T-helper 9 cell (primary cell): ENCODE measurements around the gene EMCN.
"Not testable (repeated sequence)": the region's sequence is repeated elsewhere in the genome, so short reads cannot be mapped to it uniquely, and the experiment has no call there.

Experiments
- DNase-seq: peaks from one replicate; pipeline ENCODE4 v3.0.0-alpha.2; 2020

Gene EMCN

GRCh38 chr4:100492129-100492528 lies 25.7 kb downstream of the EMCN start:
- DNase-seq, result no peak

GRCh38 chr4:100489305-100489704 lies 28.5 kb downstream of the EMCN start:
- DNase-seq, result no peak

DNA sequence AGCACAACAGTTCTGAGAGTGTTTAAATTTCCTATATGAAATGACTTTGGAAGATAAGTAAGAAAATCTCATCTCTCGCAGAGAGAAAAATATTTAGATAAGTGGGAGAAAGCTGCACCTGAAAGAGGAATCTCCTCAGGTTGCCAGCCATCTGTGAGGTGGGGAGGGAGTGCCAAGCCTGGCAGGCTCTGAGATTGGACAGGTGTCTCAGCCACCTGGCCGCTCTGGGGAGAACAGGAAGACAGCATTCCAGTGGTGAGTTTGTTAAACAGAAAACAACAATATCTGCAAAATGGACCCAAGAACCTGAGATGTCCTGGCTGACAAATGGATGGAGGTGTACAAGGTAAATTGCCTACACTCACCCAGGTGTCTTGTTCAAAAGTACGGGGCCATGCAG lies 31.3 kb downstream of the EMCN start:
- no peak for DNase-seq

- no peak for DNase-seq
These were observed 34.0 kb downstream of the EMCN start for GRCh38 chr4:100483796-100484195.

GRCh38 chr4:100479971-100480370 lies 37.9 kb downstream of the EMCN start:
- no peak for DNase-seq

GRCh38 chr4:100469555-100469954 lies 48.3 kb downstream of the EMCN start:
- DNase-seq, result no peak

GRCh38 chr4:100466501-100466900 lies 51.3 kb downstream of the EMCN start:
- DNase-seq, result no peak

GRCh38 chr4:100461807-100462605 lies 55.8 kb downstream of the EMCN start:
- DNase-seq, result no peak

- DNase-seq, result no peak
These were observed 67.4 kb downstream of the EMCN start for GRCh38 chr4:100450449-100450848.

GRCh38 chr4:100431416-100431815 lies 86.4 kb downstream of the EMCN start:
- DNase-seq, result no peak

DNA sequence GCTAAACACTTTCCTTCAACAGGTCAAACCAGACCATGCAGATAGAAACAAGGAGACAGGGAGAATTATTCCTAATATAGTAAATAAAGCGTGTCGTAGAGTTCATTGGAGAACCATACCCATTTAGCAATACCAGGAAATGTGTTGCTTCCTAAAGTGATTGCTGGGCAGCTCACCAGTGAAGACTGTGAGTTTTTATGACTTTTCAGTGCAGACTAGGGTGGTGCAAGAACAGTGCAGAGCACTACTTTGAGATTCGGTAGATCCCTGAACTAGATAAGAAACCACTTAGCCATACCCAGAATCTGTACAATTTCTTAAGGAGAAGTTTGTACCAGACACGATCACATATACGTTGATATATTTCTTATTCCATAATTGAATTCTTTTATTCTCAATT lies 87.4 kb downstream of the EMCN start:
- DNase-seq, result no peak

DNA sequence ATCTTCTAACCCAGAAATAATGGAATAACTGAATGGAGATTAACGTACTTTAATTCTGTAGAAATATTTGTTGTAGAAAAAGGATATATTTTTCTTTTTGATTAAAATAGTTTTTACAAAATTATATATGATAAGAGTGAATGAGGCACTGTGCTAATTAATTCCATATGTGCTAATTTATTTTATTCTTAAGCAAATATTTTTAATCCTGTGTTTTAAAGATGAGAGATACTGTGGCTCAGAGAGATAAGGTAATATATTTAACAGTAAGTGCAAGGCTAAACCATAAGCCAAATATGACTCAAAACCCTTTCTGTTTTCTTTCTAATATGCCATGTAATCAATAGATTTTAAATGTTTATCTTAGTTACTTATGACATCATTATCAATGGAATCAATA lies 88.2 kb downstream of the EMCN start:
- no peak for DNase-seq

DNA sequence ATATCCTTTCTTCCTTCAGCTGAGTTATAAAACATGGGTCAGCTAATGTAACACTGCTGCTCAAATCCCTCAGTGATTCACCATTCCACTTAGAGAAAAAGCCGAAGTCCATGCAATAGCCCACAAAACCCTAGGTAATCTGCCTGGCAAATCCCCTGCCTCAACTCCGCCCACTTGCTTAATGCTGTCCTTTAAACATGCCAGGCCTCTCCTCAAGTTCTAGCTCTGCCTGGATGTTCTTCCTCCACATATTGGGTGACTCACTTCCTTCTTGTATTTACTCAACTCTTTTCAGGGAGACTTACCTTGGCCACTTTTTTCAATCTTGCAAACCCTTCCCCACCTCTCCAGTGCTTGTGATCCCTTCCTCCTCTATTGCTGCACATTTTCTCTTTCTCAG lies 89.8 kb downstream of the EMCN start:
- DNase-seq, result no peak

DNA sequence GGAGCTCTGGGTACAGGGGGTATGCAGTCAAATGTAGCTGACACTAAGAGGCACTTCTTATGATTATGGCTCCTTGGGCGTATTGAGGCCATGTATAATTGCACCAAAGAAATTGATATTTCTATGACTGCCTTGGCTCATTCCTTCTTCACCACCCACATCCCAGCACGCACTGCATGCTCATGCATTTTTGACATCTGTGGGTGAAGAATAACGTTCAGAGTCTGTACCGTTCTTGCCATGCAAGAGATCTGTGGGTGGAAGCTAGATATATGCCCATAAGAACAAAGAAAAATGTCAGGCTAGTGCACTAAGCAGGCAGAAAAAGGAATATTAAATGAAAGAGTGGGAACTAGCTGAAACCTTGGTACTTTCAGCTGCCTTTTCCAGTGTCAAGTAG lies 93.4 kb downstream of the EMCN start:
- no peak for DNase-seq

DNA sequence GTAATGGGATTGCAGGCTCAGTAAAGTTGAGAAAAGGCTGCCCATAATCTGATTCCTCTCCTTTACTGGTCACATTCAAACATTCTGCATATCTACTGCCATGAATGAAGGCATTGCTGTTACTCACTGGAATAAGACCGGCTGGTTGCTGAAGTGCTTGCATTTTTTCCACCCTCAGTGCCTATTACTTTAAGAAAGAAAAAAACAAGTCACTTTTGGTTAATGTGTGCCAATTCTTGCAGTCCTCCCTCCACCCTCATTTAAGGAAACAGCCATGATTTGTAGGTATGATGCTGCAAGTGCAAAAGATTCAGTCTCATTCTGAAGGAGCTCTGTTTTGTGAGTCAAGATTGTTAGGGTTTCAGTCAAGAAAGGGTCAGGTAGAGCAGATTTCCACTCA lies 94.9 kb downstream of the EMCN start:
- DNase-seq, result no peak

- no peak for DNase-seq
These were observed 96.4 kb downstream of the EMCN start for GRCh38 chr4:100421361-100421978.

- DNase-seq, result no peak
These were observed 97.3 kb downstream of the EMCN start for GRCh38 chr4:100420571-100420970.

DNA sequence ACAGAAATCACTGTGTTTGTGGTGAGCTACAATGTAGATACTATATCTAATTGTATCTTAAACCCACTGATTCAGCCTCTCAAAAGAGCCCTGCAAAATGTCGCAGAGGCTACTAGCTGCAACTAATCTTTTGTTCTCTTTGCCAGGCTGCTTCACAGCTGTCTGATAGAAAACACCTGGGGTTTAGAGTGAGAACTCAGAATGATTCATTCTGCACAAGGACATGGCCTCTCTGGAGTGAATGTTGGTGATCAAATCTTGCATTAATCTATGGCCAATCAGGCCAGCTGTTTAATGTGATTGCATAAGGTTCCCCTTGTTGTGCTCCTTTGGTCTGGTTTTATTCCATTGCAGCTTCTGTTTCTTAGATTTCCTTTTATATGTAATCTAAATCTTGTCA lies 100.3 kb downstream of the EMCN start:
- DNase-seq, result no peak

DNA sequence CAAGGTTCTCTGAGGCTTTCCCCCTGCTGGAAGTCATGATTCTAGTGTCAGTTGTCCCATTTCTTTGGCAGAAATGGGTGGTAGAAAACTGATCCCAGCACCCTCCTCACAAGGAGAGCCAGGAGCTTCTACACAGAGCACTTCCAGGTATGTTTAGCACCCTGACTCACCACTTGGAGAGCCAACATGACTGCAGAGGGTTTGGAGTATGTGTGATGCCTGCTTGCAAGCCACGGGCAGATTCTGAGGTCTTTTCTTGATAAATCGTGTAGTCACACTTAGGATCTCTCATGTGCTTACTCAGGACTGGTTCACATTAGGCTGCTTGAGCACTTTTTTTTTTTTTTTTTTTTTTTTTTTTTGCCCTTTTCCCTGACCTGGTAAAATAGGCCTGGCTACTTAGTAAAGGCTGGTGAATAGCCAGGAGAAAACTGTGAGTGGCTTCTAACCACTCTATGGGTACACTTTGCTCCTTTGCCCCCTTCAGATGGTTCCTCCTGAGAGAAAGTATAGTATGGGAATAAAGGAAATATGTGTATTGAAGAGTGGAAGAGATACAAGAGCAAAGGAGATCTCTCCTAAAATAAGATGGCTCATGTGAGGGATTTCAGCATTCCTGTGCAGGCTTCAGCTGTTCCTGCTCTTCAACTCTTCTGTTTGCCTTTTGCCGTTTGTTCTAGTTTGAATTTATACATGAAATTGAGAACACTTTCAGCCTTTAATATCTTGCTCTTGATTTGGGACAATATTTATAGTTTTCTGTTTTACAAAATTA lies 103.6 kb downstream of the EMCN start:
- no peak for DNase-seq

DNA sequence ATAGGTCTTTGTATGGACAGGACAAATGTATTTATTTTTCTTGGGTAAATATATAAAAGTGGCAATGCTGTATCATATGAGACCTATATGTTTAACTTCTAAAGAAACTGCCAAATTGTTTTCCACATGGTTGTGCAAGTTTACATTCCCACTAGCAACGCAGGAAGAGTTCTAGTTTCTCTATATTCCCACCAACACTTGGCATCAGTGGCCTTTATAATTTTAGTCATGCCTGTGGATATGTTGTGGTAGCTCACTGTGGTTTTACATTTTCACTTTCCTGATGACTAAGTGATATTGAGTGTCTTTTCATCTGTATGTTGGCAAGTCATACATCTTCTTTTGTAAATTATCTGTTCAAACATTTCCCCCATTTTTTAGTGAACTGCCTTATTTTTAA lies 126.0 kb downstream of the EMCN start:
- DNase-seq, result no peak

DNA sequence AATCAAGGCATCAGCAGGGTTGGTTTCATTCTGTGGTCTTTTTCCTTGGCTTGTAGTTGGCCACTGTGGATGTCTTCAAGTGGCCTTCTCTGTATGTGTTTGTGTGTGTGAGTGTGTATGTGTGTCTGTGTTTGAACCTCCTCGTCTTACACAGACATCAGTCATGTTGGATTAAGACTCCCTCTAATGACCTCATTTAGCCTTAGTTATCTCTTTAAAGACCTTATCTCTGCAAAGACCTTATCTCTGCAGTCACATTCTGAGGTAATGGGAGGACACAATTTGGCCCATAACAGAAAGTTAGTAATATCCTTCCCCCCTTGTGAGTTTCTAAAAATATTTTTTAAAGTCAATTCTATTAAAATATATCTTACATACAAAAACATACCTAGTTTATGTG lies 126.7 kb downstream of the EMCN start:
- DNase-seq, result no peak

DNA sequence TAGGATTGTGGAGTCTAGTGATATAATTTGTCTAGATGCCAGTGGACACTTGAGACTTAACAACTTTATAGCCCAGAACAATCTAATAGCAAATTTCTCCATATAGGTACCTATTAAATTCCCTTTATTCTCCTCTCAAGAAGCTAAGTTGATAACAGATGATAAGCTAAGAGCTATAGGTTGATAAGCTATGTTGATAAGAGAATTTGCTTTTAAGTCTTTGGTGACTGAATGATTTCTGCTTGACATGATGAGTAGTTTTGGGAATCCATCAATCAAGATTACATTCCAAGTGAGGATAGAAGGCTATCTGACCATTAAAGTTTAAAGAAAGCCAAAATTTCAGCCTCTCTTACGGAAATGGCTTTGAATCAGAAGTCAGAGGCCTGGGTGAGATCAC lies 131.6 kb downstream of the EMCN start:
- no peak for DNase-seq

GRCh38 chr4:100380401-100380800 lies 137.4 kb downstream of the EMCN start:
- DNase-seq, result not testable (repeated sequence)

GRCh38 chr4:100379583-100380105 lies 138.2 kb downstream of the EMCN start:
- DNase-seq, result no peak
